Measurements from ENCODE around the gene NFATC2IP.
"Not testable (repeated sequence)": the region's sequence is repeated elsewhere in the genome, so short reads cannot be mapped to it uniquely, and the experiment has no call there.

Gene NFATC2IP

GRCh38 chr16:28975158-28975599 lies 24.4 kb downstream of the NFATC2IP start:
- no peak for DNase-seq

- no peak for DNase-seq
Observed at GRCh38 chr16:28977703-28978662, 27.2 kb downstream of the NFATC2IP start.

GRCh38 chr16:28980330-28980729 lies 29.6 kb downstream of the NFATC2IP start:
- not testable (repeated sequence) for DNase-seq

GRCh38 chr16:28980929-28981328 lies 30.2 kb downstream of the NFATC2IP start:
- no peak for DNase-seq

GRCh38 chr16:28981517-28981916 lies 30.8 kb downstream of the NFATC2IP start:
- no peak for DNase-seq

GRCh38 chr16:28982418-28982817 lies 31.7 kb downstream of the NFATC2IP start:
- no peak for DNase-seq

- DNase-seq: no peak
Observed at GRCh38 chr16:28982949-28983348, 32.2 kb downstream of the NFATC2IP start.

- DNase-seq: no peak
Observed at GRCh38 chr16:28983644-28984043, 32.9 kb downstream of the NFATC2IP start.

- DNase-seq: no peak
Observed at GRCh38 chr16:28984091-28984490, 33.4 kb downstream of the NFATC2IP start.

GRCh38 chr16:28984619-28985135 lies 33.9 kb downstream of the NFATC2IP start, which contains the start of gene LAT:
LAT (plus strand) TSS chr16:28985052; CDS start chr16:28985418, 366 bp downstream.
- DNase-seq: peak; percentile 24

- DNase-seq: no peak
Observed at GRCh38 chr16:28985211-28986041, 34.7 kb downstream of the NFATC2IP start.

- no peak for DNase-seq
Observed at GRCh38 chr16:28986046-28986445, 35.3 kb downstream of the NFATC2IP start.

GRCh38 chr16:28986492-28986891 lies 35.8 kb downstream of the NFATC2IP start:
- DNase-seq: no peak

GRCh38 chr16:28987170-28987853 lies 36.6 kb downstream of the NFATC2IP start:
- no peak for DNase-seq

GRCh38 chr16:28989363-28989762 lies 38.6 kb downstream of the NFATC2IP start:
- no peak for DNase-seq

- no peak for DNase-seq
Observed at GRCh38 chr16:28990375-28991040, 39.8 kb downstream of the NFATC2IP start.

- DNase-seq: no peak
Observed at GRCh38 chr16:28991687-28992086, 41.0 kb downstream of the NFATC2IP start.

GRCh38 chr16:28992496-28992895 lies 41.8 kb downstream of the NFATC2IP start:
- DNase-seq: no peak

- no peak for DNase-seq
Observed at GRCh38 chr16:28998837-28999236, 48.1 kb downstream of the NFATC2IP start.

- no peak for DNase-seq
Observed at GRCh38 chr16:28999577-28999976, 48.8 kb downstream of the NFATC2IP start.

GRCh38 chr16:29000019-29000418 lies 49.3 kb downstream of the NFATC2IP start:
- DNase-seq: no peak

All from NCI-H2227 treated with DMSO at 0.1 percent for 48 hours (cell line).